Adipocyte (in vitro differentiated cells): Measurements from ENCODE around the gene RGS6.
A peak's percentile ranks its signal among the peaks of the same experiment; 100 is the strongest.

ENCODE experiments used
- DNase-seq: peaks from one replicate; pipeline ENCODE4 v3.0.0-alpha.2; 2015; ENCODE audit warnings: low read depth
- H3K27me3 ChIP-seq: replicated peaks from 2 replicates; pipeline ENCODE4 v1.7.0; 2013; ENCODE audit warnings: mild to moderate bottlenecking, low read length, moderate library complexity; ENCODE audit not compliant: control insufficient read depth, insufficient read depth
- H3K36me3 ChIP-seq: 2 replicates; pipeline ENCODE4 v1.7.0; 2013; ENCODE audit warnings: low read length, mild to moderate bottlenecking, moderate library complexity; ENCODE audit not compliant: control insufficient read depth, insufficient read depth, severe bottlenecking
- H3K4me1 ChIP-seq: 2 replicates; pipeline ENCODE4 v1.7.0; 2013; ENCODE audit warnings: mild to moderate bottlenecking, low read length, moderate library complexity; ENCODE audit not compliant: control insufficient read depth, insufficient read depth
- H3K4me3 ChIP-seq: 2 replicates; pipeline ENCODE4 v1.7.0; 2013; ENCODE audit warnings: mild to moderate bottlenecking, low read length, moderate library complexity
- H3K9ac ChIP-seq: 2 replicates; pipeline ENCODE4 v1.7.0; 2013; ENCODE audit warnings: mild to moderate bottlenecking, low read length, moderate library complexity
- H3K9me3 ChIP-seq: 2 replicates; pipeline ENCODE4 v1.7.0; 2013; ENCODE audit warnings: mild to moderate bottlenecking, low read length, moderate library complexity; ENCODE audit not compliant: control insufficient read depth

Gene RGS6

GRCh38 chr14:72512925-72513324, 580.7 kb downstream of the RGS6 start:
- H3K4me3 ChIP-seq = no peak overlapping the region
- H3K9ac ChIP-seq = no peak overlapping the region
- H3K27me3 ChIP-seq = peaks cover 23% of the 10 kb centered on the region
- peaks cover 16% of the 10 kb centered on the region for H3K4me1 ChIP-seq
- no peaks in the 10 kb centered on the region for H3K36me3 ChIP-seq
- H3K9me3 ChIP-seq = no peaks in the 10 kb centered on the region
- DNase-seq = no peak

- H3K36me3 ChIP-seq = no peaks in the 10 kb centered on the region
- peaks cover 20% of the 10 kb centered on the region for H3K4me1 ChIP-seq
- no peak overlapping the region for H3K9ac ChIP-seq
- DNase-seq = no peak
- H3K9me3 ChIP-seq = no peaks in the 10 kb centered on the region
- H3K4me3 ChIP-seq = no peak overlapping the region
- peaks cover 23% of the 10 kb centered on the region for H3K27me3 ChIP-seq
Measured at GRCh38 chr14:72513346-72513745, 581.1 kb downstream of the RGS6 start.

GRCh38 chr14:72513965-72514659, 581.9 kb downstream of the RGS6 start:
- Histone ChIP-seq H3K9ac (peak overlapping the region; percentile 6), H3K4me3 (no peak overlapping the region), H3K4me1 (peaks cover 21% of the 10 kb centered on the region), H3K36me3 (no peaks in the 10 kb centered on the region), H3K27me3 (peaks cover 23% of the 10 kb centered on the region), H3K9me3 (no peaks in the 10 kb centered on the region)
- DNase-seq = peak; percentile 87

- Histone ChIP-seq H3K9me3 (no peaks in the 10 kb centered on the region), H3K9ac (no peak overlapping the region), H3K36me3 (no peaks in the 10 kb centered on the region), H3K27me3 (peaks cover 23% of the 10 kb centered on the region), H3K4me3 (no peak overlapping the region), H3K4me1 (peaks cover 21% of the 10 kb centered on the region)
- DNase-seq = no peak
Measured at GRCh38 chr14:72514660-72515025, 582.4 kb downstream of the RGS6 start.

GRCh38 chr14:72515779-72516770, 583.8 kb downstream of the RGS6 start:
- H3K27me3 ChIP-seq = peaks cover 10% of the 10 kb centered on the region

GRCh38 chr14:72516936-72517700, 584.9 kb downstream of the RGS6 start:
- peak; percentile 91 for DNase-seq
- H3K9me3 ChIP-seq = peaks cover 5% of the 10 kb centered on the region
- H3K4me1 ChIP-seq = peaks cover 21% of the 10 kb centered on the region
- no peaks in the 10 kb centered on the region for H3K36me3 ChIP-seq
- no peak overlapping the region for H3K9ac ChIP-seq
- H3K4me3 ChIP-seq = peak overlapping the region; percentile 41
- no peaks in the 10 kb centered on the region for H3K27me3 ChIP-seq

More at GRCh38 chr14:72515779-72516770, 583.8 kb downstream of the RGS6 start:
- no peak overlapping the region for H3K4me3 ChIP-seq
- H3K36me3 ChIP-seq = no peaks in the 10 kb centered on the region
- peaks cover 5% of the 10 kb centered on the region for H3K9me3 ChIP-seq
- H3K9ac ChIP-seq = no peak overlapping the region
- no peak for DNase-seq
- peaks cover 21% of the 10 kb centered on the region for H3K4me1 ChIP-seq

GRCh38 chr14:72517736-72518135, 585.5 kb downstream of the RGS6 start:
- H3K4me3 ChIP-seq = peak overlapping the region; percentile 41
- peaks cover 5% of the 10 kb centered on the region for H3K9me3 ChIP-seq
- H3K4me1 ChIP-seq = peaks cover 19% of the 10 kb centered on the region
- no peaks in the 10 kb centered on the region for H3K36me3 ChIP-seq
- no peaks in the 10 kb centered on the region for H3K27me3 ChIP-seq
- H3K9ac ChIP-seq = no peak overlapping the region
- peak; percentile 36 for DNase-seq

- no peak overlapping the region for H3K9ac ChIP-seq
- H3K4me1 ChIP-seq = peaks cover 26% of the 10 kb centered on the region
- H3K9me3 ChIP-seq = peaks cover 5% of the 10 kb centered on the region
- H3K27me3 ChIP-seq = no peaks in the 10 kb centered on the region
- no peak for DNase-seq
- no peak overlapping the region for H3K4me3 ChIP-seq
- no peaks in the 10 kb centered on the region for H3K36me3 ChIP-seq
Measured at GRCh38 chr14:72518809-72519377, 586.7 kb downstream of the RGS6 start.

- H3K4me3 ChIP-seq = no peak overlapping the region
- H3K27me3 ChIP-seq = no peaks in the 10 kb centered on the region
- no peak overlapping the region for H3K9ac ChIP-seq
- peaks cover 5% of the 10 kb centered on the region for H3K9me3 ChIP-seq
- no peaks in the 10 kb centered on the region for H3K36me3 ChIP-seq
- no peak for DNase-seq
- peaks cover 31% of the 10 kb centered on the region for H3K4me1 ChIP-seq
Measured at GRCh38 chr14:72519543-72519942, 587.3 kb downstream of the RGS6 start.

GRCh38 chr14:72521045-72521444, 588.8 kb downstream of the RGS6 start:
- Histone ChIP-seq H3K9me3 (peaks cover 5% of the 10 kb centered on the region), H3K36me3 (no peaks in the 10 kb centered on the region), H3K4me1 (peaks cover 37% of the 10 kb centered on the region), H3K27me3 (no peaks in the 10 kb centered on the region), H3K9ac (no peak overlapping the region), H3K4me3 (no peak overlapping the region)
- no peak for DNase-seq
